Measurements from ENCODE around the gene EDN2.

Gene EDN2

GRCh38 chr1:41497461-41498030 lies 13.1 kb upstream of the EDN2 start:
- DNase-seq, result no peak

GRCh38 chr1:41497056-41497440 lies 12.6 kb upstream of the EDN2 start:
- no peak for DNase-seq

- DNase-seq, result peak; percentile 9
Observed at GRCh38 chr1:41496080-41497055, 11.9 kb upstream of the EDN2 start.

- no peak for DNase-seq
Observed at GRCh38 chr1:41495210-41495948, 10.9 kb upstream of the EDN2 start.

GRCh38 chr1:41494351-41495209 lies 10.1 kb upstream of the EDN2 start:
- no peak for DNase-seq

- no peak for DNase-seq
Observed at GRCh38 chr1:41493626-41494350, 9.3 kb upstream of the EDN2 start.

- no peak for DNase-seq
Observed at GRCh38 chr1:41493117-41493536, 8.6 kb upstream of the EDN2 start.

- DNase-seq, result no peak
Observed at GRCh38 chr1:41492341-41492848, 7.9 kb upstream of the EDN2 start.

GRCh38 chr1:41490911-41491310 lies 6.4 kb upstream of the EDN2 start:
- no peak for DNase-seq

- DNase-seq, result no peak
Observed at GRCh38 chr1:41489561-41489960, 5.1 kb upstream of the EDN2 start.

GRCh38 chr1:41488040-41488951 lies 3.8 kb upstream of the EDN2 start:
- no peak for DNase-seq

- no peak for DNase-seq
Observed at GRCh38 chr1:41487126-41488039, 2.9 kb upstream of the EDN2 start.

GRCh38 chr1:41486371-41487125 lies 2.1 kb upstream of the EDN2 start:
- DNase-seq, result no peak

- no peak for DNase-seq
Observed at GRCh38 chr1:41486053-41486370, 1.5 kb upstream of the EDN2 start.

GRCh38 chr1:41485605-41486004 lies 1.1 kb upstream of the EDN2 start:
- no peak for DNase-seq

- no peak for DNase-seq
Observed at GRCh38 chr1:41483960-41484401, 502 bp downstream of the EDN2 start.

- no peak for DNase-seq
Observed at GRCh38 chr1:41483001-41483850, 1.3 kb downstream of the EDN2 start.
